ENCODE data around the gene CCT7. TPM values are rescaled to one million over a fixed set of nuclear protein-coding genes. Genes with fewer than 3 reads are reported as not detected.

Gene CCT7
- total and polyA plus RNA-seq, 2 donors (not counting 3 experiments of a cell fraction or from before 2014, with no cell fraction given), result 343 to 362 TPM

- Histone ChIP-seq H3K9me3 (replicated peaks; ENCODE audit: control insufficient read depth, insufficient read depth, low read length) (no peaks in the 10 kb centered on the region), H3K27me3 (ENCODE audit: control insufficient read depth in 2 of 2, insufficient read depth in 2 of 2, low read length in 2 of 2) (no peaks in the 10 kb centered on the region), H3K27ac (ENCODE audit: insufficient read depth, low read depth, low read length) (peak within 1 kb of the TSS; percentile 84), H3K79me2 (ENCODE audit: control insufficient read depth, insufficient read depth, low read length) (peaks cover 42% of the 10 kb centered on the region), H4K20me1 (replicated peaks; ENCODE audit: control insufficient read depth, extremely low read depth, insufficient read depth, low read length) (no peaks in the 10 kb centered on the region), H2AFZ (ENCODE audit: low read depth, low read length) (peak within 1 kb of the TSS; percentile 94), H3K36me3 (ENCODE audit: control insufficient read depth in 2 of 2, extremely low read depth in 1 of 2, insufficient read depth in 2 of 2, low read length in 2 of 2) (peaks cover under 1 to 3% of the 10 kb centered on the region in 2 experiments), H3K4me1 (ENCODE audit: control insufficient read depth, extremely low read depth, insufficient read depth, low read length) (peaks cover 21% of the 10 kb centered on the region), H3K9ac (replicated peaks; ENCODE audit: extremely low read depth, insufficient read depth, low read length) (peak within 1 kb of the TSS; percentile 85), H3K4me2 (ENCODE audit: insufficient read depth, low read length) (peak within 1 kb of the TSS; percentile 97), H3K4me3 (replicated peaks in 1 of 3; ENCODE audit: insufficient read depth in 1 of 3, low read depth in 1 of 3, low read length in 3 of 3) (peak within 1 kb of the TSS; percentile 76 to 90 (median 85)), H3K9me1 (replicated peaks; ENCODE audit: control insufficient read depth, extremely low read depth, insufficient read depth, low read length) (no peaks in the 10 kb centered on the region)
- FAIRE-seq (peak; percentile 100), DNase-seq (ENCODE audit: low read depth, low spot score) (peak; percentile 100)
- TF ChIP-seq POLR2A (IDR thresholded peaks at IDR 0.05; ENCODE audit: low read depth, low read length) (no peak), POLR2AphosphoS5 (IDR thresholded peaks at IDR 0.05; ENCODE audit: insufficient read depth, low read depth, low read length) (peak; percentile 54), GATA2 (IDR thresholded peaks at IDR 0.05; ENCODE audit: insufficient read depth, insufficient read length, low read depth, low read length) (no peak), EZH2 (IDR thresholded peaks at IDR 0.05; ENCODE audit: borderline replicate concordance, low read depth, low read length, severe bottlenecking) (no peak)
- dilution Hi-C loops (cut with MboI; ENCODE audit: extremely low pct_ligation_motif_present, low sequenced_read_pairs) (no loop called here), intact Hi-C loops (cut with micrococcal nuclease) (loop anchor here (1.0 to 5.0 kb wide), 3 partner anchors 19 to 904 kb away; partner anchors contain the start of genes SFXN5 and SMYD5)
- POLR2A ChIA-PET, result interaction anchor here (1.1 kb wide), 1 partner anchor 20 kb away, joined by 3 read pairs; the partner anchor contains the start of gene SMYD5
- CTCF ChIA-PET, result interaction anchor here (0.8 to 2.8 kb wide), 7 partner anchors 9 to 1934 kb away, joined by 3 to 19 read pairs (median 3); no protein-coding TSS in a partner anchor
- BruUV-seq (replicated peaks), result no TSS peak
These were observed 765 bp upstream of the CCT7 start, which contains the start of gene PRADC1 for GRCh38 chr2:73233154-73233931. TSS of gene PRADC1 (minus strand) at chr2:73233239. CDS start at chr2:73233160, 79 bp downstream.

Data from endothelial cell of umbilical vein (primary cell).